Gastroesophageal sphincter (tissue), 3 donors: ENCODE measurements around the gene SASH1.

Source experiments
- EP300 ChIP-seq: sonication (generic); formaldehyde crosslinking; IDR thresholded peaks from one replicate; pipeline ENCODE4 v1.6.1; 2017; ENCODE audit warnings: antibody characterized with exemption, mild to moderate bottlenecking
- POLR2A ChIP-seq, 2 donors: fragments of 450-650 bp; IDR thresholded peaks; one replicate each; pipeline ENCODE4 v1.6.1; 2017; ENCODE audit warnings: antibody characterized with exemption in 2 of 2, mild to moderate bottlenecking in 2 of 2, moderate library complexity in 1 of 2
- POLR2AphosphoS5 ChIP-seq: sonication (generic); formaldehyde crosslinking; IDR thresholded peaks from one replicate; pipeline ENCODE4 v1.6.1; 2017; ENCODE audit warnings: antibody characterized with exemption
- TF ChIP-seq, protein P1 (sequence below), 4 experiments: fragments of 200-600 bp in 2 of 4; fragments of 450-650 bp in 2 of 4; sonication (generic) in 1 of 4; IDR thresholded peaks; one replicate each; pipeline ENCODE4 v1.5.1; 2017 to 2019; ENCODE audit warnings: antibody characterized with exemption in 4 of 4, mild to moderate bottlenecking in 2 of 4, moderate library complexity in 2 of 4

DNA sequence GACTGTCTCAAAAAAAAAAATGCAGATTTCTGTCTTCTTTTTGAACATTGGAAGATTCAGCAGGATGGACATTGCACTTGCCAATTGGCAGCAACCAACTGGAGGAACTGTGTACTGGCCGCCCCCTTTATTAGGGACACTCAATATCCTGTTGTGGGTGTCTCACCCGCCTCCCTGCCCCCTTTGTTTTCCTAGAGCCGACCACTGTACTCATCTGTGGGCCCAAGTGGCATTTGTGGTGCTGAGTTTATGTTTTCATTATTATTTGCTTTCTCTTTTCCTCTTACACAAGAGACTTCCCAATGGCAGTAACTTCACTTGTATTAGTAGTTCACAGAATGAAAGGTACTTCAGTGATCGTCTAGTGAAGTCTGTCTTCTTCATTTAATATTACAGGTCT is 125.3 kb downstream of the SASH1 start:
- no peak for TF ChIP-seq POLR2A (IDR thresholded peaks at IDR 0.05)
- TF ChIP-seq, protein P1, sequence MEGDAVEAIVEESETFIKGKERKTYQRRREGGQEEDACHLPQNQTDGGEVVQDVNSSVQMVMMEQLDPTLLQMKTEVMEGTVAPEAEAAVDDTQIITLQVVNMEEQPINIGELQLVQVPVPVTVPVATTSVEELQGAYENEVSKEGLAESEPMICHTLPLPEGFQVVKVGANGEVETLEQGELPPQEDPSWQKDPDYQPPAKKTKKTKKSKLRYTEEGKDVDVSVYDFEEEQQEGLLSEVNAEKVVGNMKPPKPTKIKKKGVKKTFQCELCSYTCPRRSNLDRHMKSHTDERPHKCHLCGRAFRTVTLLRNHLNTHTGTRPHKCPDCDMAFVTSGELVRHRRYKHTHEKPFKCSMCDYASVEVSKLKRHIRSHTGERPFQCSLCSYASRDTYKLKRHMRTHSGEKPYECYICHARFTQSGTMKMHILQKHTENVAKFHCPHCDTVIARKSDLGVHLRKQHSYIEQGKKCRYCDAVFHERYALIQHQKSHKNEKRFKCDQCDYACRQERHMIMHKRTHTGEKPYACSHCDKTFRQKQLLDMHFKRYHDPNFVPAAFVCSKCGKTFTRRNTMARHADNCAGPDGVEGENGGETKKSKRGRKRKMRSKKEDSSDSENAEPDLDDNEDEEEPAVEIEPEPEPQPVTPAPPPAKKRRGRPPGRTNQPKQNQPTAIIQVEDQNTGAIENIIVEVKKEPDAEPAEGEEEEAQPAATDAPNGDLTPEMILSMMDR (IDR thresholded peaks at IDR 0.05): no peak
- no peak for TF ChIP-seq EP300
- no peak for TF ChIP-seq POLR2AphosphoS5
